ENCODE data around the gene CCDC87.

GRCh38 chr11:66541892-66542291 lies 51.0 kb downstream of the CCDC87 start:
- TF ChIP-seq CTCF (IDR thresholded peaks at IDR 0.05) (no peak), POLR2A (IDR thresholded peaks at IDR 0.05) (no peak)

Measured in Peyer's patch (tissue), 4 donors.